G401.6 (cell line): ENCODE data around the gene TUBG1.
"Not testable (repeated sequence)": the region's sequence is repeated elsewhere in the genome, so short reads cannot be mapped to it uniquely, and the experiment has no call there.

Experiments used
- FAIRE-seq: peaks from 2 replicates; lab custom pipeline; 2012; peaks lifted over from hg19 to GRCh38; lab: Jason Lieb, UNC

TUBG1 gene

DNA sequence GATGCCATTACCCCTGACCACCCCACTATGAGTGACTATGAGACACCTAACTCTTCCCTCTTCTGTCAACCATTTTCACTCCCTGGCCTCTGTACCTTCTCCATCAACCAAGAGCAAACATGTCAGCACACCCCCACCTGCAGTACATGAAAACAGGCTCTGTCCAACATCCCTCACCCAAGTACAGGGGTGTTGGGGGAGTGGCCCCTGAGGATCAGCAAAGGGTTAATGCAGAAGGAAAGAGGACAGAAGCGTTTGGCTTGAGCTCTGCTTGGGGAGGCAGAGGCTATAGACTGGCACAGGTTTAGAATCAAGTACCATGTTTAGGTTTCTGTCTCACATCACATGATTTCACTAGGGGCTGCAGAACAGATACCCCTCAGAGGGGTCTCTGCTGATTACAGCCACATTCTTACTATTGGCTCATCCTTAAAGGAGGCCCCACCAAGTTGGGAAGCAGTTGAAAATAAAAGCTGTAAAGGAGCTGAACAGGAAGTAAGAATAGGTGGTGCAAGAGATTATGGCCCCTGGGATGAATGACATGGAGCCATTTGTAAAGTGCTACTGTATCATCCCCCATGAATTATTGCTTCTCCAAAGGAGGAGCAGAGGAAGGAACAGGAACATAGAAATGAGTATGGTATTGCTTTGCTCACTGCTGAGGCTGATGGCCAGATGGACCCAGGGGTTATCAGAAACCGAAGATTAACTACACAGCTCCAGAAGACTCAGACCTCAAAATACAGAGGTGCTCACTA is 29.5 kb upstream of the TUBG1 start:
- FAIRE-seq = no peak

DNA sequence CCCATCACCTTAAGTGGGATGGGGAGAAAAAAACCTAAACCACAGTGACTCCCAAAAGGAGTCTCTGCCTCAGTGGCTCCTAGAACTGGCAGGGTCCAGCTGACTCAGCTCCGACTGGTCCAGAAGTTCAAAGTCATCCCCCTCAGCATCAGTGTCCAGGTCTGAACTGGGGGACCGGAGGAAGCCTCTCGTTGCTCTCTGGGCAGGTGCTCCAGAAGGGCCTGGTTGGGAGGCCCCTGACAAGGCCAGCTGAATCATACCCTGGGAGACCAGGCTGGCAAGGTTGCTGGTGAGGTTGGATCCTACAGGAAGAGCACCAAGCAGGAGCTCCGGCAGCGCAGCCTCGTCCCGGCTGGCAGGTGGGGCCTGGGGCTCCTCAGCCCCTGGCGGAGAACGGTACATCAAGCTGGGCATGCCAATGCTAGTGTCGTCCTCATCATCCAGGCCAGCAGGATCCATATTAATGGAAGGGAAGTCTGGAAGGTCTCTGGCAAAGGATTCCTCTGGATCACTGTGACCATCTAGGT is 27.7 kb upstream of the TUBG1 start:
- FAIRE-seq = no peak

DNA sequence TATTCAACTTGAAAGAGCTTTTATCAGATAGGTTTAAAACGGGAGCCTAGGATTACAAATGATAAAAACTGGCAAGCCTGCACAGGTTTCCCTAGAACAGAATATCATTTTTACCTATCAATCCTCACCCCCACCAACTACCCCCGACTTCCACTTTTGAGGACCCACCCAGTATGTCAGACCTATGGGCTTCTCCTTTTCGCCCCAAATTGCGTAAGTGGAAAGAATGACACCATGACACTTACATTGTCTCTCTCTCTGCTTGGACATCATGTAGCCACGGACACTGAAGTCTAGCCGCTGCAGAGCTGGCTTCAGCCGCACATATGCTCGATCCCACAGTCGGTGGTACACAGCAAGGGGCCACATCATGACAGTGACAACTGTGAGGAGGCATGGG is 24.6 kb upstream of the TUBG1 start:
- no peak for FAIRE-seq

DNA sequence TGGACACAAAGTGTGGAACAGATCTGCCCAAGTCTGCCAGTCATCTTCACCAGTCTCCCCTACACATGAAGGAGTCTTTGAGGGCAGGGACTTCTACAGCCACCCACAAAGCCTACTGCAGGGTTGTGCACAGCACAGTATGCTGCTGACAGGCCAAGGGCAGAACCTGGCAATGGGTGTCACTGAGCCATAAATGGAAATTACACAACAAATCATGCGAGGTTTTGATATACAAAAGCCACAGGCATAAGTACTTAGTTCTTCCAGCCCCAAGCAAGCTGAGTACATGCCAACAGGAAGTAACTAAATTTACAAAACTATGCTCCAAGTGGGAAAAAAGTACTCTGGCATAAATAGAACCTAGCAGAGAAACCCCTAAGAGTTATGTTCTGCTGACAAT is 24.1 kb upstream of the TUBG1 start:
- no peak for FAIRE-seq

DNA sequence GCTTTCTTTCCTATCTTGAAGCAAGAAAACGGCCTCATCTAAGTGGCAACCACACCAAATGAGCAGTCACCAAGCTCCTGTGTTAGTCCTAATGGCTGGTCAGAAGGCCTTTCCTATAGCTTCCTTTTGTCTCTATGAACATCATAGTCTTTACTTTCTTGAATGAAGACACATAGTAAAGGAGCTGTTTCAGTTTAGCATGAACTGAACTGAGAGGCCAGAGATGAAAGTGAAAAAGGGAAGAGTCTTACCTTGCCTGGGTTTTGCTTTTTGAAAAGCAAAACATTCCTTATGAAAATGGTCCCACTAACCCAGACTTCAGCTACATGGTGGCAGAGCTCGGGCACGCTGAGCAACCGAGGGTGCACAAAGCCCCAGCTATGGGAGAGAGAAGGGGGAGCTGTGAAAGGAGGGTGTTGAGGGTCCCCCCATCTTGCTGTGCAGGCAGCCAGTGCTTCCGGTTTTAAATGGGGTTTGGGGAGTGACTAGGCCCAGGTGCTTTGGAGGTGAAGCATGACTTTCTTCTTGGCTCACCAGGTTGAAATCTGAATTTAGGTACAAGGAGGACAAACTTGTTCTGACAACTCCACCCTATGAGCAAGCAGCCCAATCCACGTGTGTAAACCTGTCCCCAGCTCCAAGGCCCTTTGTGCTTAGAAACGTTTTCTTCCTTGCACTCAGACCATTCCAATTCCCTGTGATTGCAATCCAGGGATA is 22.8 kb upstream of the TUBG1 start:
- no peak for FAIRE-seq

DNA sequence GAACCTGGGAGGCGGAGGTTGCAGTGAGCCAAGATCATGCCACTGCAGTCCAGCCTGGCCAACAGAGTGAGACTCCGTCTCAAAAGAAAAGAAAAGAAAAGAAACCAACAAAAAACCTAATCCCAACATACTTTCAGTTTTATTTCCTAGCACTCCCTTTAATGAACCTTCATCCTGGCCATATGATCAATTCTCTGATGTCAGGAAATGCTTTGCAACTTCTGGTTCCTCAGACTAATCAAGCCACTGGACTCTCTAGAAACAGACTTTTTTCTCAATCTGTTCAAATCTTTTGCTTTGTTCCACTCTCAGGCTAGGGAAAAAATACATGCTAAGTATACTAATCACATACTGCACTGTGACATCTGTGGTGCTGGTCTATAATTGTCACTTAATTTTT is 18.6 kb upstream of the TUBG1 start:
- no peak for FAIRE-seq

DNA sequence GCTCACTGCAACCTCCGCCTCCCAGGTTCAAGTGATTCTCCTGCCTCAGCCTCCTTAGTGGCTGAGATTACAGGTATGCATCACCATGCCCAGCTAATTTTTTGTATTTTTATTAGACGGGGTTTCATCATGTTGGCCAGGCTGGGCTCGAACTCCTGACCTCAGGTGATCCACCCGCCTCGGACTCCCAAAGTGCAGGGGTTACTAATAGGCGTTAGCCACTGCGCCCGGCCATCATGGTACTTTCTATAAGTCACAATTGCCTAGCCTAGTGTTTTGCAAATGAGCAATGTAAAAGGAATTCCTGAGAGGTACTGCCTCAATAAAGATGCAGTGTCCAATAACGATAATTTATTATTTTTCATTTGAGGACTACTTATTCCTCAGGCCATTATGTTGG is 18.1 kb upstream of the TUBG1 start:
- no peak for FAIRE-seq

DNA sequence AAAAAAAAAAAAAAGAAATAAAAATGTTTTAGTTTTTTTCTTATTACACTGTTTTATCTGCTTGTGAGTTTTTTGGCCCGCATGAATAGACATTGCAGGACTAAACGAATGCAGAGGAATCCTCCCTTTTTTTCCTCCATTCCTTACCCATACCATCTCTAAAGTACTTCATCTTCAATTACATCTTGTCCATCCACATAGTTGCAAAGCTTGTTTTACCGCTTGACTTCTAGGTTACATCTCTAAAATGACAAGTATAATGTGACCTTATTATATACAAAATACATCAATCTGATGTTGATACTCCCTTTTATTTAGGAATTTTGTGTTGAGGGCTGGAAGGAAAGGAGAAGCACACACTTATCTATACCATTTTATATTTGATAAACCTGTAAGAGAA is 13.1 kb upstream of the TUBG1 start:
- FAIRE-seq = no peak

DNA sequence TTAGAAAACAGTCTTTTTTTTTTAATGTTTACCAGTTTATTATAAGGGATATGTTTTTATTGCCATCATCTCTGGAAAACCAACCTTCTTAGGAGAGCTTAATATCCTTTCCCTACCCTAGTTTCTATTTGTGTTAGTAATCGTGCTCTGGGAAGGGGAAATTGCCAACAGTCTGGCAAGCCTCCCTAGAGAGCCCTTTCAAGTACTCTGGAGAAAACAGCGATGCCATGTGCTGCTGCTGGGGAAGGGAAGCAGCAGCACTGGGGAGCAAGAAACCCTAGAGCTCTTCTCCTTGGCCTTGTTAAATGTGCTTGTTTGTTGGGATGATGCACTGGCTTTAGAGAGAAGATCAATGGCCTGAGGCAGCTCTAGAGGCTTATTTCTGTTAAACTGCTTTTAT is 10.6 kb upstream of the TUBG1 start:
- no peak for FAIRE-seq

DNA sequence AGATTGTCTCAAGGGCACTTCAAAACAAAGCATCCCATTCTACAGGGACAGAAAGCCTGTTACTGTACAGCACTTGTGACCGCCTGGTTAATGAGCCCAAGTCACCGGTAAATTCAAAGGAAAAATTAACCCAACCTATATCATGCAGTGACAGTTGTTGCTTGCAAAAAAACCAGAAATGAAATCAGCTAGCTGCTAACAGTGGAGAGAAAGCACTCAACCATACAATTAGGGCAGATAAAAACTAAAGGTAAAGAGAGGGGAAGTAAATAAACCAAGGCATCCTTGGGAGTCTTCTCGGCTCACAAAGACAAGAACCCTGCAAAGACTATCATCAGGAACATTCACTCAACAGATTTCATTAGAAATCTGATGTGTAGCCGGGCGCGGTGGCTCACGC is 6.2 kb upstream of the TUBG1 start:
- no peak for FAIRE-seq

DNA sequence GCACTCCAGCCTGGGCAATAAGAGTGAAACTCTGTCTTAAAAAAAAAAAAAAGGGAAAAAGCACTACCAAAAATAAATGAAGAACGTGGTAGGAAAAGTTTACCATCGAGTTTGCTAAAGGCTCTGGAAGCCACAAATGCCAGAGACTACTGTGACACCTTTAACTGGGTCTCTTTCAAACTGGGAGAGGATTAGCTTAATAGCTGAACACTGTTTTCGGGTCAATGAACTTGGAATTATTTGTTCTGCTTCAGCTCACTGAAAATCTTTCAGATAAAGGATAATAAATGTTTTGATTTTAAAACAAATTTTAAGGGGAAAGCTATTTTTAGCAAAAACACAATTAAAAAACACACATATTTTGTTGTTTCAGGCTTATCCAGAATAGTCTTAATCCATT is 1.7 kb upstream of the TUBG1 start:
- no peak for FAIRE-seq

DNA sequence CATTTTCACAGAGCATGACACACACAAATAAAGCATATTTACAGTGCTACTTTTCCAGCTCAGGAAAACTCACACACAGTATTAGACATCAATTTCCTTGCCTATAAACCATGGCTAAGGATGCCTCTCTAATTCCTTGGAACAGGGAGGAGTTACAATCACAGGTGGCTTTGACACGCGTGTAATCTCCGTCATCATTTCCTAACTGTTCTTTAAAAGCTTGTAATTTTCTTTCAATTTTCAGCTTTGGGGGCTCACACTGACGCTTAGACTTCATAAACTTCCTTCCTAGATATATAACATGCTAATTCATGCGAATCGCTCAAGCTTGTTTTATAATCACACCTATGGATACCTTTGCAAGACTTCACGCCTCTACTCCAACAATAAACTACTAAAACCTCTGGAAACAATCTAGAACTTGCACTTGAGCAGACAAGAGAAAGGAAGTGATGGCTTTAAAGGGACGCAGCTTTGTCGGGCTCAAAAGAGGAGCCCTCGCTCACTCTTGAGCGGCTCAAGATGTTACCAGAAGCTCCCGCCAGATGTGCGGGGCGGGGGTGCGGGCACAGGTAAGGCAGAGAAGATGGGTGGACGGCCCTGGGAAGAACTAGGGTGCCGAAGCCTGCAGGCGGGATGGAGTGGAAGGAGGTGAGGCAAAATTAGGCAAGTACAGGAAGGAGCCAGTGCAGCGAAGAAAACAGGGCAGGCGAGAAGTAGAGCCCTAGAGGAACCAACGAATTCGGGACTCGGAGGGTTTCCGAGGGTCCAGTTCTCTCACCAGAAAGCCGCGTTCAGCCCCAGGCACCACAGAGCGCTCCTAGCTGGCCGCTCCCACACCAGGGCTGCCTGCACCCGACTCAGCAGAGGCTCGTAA is 940 bp upstream of the TUBG1 start:
- FAIRE-seq = no peak

DNA sequence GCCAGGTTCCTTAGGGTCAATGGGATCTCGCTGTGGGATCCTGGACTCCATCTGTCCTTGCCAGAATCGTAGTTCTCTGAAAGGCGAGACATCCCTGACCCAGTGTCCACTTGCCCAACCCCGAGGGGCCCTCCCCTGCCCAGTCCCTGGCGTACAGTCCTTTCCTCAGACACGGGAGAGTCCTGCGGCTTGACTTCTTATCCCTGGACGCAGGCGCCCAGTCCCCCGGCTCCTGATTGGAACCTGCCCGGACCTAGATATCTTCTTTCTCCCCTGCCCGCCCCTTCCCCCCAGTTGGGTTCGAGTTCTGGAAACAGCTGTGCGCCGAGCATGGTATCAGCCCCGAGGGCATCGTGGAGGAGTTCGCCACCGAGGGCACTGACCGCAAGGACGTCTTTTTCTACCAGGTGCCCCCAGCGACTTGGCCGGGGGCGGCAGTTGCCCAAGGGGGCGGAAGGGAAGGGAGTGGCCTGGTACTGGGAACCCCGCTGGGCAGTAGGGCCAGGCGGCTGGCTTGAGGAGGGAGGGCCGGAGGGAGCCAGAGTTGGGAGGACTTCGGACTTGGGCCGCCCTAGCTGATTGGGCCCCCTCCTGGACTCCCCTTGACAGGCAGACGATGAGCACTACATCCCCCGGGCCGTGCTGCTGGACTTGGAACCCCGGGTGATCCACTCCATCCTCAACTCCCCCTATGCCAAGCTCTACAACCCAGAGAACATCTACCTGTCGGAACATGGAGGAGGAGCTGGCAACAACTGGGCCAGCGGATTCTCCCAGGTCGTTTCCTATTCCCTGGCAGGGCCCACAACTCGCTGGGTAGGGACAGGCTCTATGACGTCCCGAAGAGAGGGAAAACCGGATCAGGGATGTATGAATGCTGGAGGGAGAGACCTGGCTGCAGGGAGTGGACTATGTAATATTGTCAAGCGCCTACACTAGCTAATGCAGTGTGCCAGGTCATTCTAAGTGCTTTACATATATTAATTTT is 625 bp downstream of the TUBG1 start:
- FAIRE-seq = not testable (repeated sequence)

DNA sequence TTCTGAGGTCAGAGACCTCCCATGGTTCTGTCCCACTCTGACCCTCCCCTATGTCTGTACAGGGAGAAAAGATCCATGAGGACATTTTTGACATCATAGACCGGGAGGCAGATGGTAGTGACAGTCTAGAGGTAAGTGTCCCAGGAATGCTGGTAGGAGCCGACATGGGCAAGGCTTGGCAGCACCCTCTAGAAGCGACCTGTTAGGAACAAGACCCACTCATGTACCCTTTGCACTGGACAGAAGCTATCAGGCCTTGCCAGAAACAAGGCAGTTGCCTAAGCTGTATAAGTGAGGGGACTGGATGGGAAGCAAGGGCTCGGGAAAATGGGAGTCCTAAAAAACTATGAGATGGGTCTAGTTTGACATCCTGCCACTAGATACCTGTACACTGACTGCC is 2.5 kb downstream of the TUBG1 start:
- no peak for FAIRE-seq

DNA sequence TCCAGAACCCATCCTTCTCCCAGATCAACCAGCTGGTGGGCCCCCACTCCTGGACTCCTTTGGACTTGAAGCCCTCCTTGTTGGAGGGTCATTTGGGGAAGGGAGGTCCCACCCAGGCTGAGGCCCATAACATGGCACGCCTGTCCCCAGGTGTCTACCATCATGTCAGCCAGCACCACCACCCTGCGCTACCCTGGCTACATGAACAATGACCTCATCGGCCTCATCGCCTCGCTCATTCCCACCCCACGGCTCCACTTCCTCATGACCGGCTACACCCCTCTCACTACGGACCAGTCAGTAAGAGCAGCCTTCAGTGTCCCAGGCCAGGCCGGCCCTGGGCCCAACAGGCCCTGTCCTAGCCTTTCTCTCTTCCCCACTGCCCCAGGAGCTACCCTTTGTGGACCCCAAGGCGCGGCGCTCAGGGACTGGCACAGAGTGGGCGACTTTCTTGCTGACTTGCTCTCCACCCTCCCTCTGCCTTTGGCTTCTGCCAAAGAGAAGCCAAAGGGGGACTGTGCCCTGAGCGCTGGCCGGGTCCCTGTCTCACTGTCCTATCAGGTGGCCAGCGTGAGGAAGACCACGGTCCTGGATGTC is 4.3 kb downstream of the TUBG1 start:
- FAIRE-seq = no peak

DNA sequence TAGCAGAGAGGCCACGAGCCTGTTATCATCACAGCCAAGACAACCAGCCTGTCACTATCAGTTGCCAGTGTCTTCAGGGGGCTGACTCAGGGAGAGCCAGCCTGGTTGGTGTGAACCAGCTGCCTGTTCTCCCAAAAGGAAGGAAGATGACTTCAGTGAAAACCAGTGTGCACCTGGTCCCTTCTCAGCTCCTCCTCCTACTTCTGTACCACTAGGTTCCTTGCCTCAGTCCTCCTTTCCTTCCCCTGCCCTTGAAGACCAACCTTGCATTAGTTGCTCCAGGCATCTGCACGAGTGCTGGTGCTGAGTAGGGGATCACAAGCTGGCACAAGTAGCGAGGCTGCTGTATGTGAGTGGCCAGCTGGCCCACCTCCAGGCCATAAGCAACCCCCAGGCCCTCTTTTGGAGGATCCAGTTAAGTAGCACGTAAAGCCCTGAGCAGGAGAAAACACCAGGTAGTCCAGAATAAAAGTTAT is 8.5 kb downstream of the TUBG1 start:
- no peak for FAIRE-seq

DNA sequence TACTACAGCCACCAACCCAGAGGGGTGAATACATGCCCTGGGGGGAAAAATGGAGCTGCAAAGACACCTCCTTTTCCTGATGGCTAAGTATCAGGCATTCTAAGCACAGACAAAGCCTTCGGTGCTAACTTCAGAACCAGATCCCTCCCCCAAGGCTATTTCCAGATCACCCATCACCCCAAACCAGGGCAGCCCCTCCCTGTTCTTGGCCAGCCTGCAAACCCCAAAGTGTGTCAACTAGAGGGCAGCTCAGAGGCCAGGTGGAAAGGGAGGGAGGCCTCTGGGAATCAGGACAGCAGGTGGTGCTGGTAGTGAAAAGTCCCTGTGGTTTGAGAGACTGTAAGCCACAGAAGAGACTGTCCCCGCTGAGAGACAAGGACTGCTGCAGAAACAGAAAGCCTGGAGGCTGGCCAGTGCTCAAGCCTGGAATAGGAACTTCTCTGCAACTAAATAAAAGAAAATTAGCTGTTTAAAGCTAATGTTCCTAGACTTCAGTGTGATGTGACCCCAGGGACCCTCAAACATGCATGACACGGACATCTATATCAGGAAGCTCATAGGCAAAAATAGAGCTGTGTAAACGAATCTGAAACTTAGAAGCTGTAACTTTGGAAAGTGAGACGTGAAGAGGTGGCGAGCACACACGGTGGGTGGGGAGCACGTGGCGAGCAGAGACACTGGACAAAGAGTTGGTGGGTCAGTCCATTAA is 9.1 kb downstream of the TUBG1 start:
- FAIRE-seq = no peak

DNA sequence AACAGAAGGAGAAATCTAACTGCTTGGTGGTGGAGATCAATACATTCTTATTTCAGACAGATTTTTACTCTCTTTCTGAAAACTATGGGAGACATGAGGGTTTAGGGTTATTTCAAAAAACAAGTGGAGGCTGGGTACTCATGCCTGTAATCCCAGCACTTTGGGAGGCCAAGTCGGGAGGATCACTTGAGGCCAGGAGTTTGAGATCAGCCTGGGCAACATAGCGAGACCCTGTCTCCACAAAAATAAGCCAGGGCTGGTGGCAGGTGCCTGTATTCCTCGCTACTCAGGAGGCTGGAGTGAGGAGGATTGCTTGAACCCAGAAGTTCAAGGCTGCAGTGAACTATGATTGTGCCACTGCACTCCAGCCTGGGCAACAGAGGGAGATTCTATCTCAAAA is 12.5 kb downstream of the TUBG1 start:
- FAIRE-seq = not testable (repeated sequence)

DNA sequence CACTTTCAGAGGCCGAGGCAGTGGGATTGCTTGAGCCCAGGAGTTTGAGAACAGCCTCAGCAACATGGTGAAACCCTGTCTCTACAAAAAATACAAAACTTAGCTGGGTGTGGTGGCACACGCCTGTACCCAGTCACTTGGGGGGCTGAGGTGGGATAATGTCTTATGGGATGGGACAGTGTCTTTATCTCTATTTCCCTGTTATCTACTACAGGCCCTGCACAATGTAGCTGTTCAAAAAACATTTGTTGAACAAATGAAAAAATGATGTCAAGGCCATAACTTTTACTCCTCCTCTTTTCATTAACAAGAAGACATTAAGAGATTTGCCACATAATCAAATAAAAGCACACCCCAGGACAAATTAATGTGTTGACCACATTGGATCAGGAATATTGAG is 13.8 kb downstream of the TUBG1 start:
- FAIRE-seq = no peak
